ENCODE measurements around the gene CD7.

- TF ChIP-seq REST (IDR thresholded peaks at IDR 0.05; ENCODE audit: low read depth) (no peak), CREB1 (IDR thresholded peaks at IDR 0.05; ENCODE audit: low read depth) (no peak), TCF12 (IDR thresholded peaks at IDR 0.05; ENCODE audit: low read depth) (no peak), YY1 (IDR thresholded peaks at IDR 0.05; ENCODE audit: low read depth) (no peak), EGR1 (IDR thresholded peaks at IDR 0.05) (no peak), MAX (IDR thresholded peaks at IDR 0.05) (no peak), EP300 (IDR thresholded peaks at IDR 0.05; ENCODE audit: borderline replicate concordance) (no peak), RAD21 (IDR thresholded peaks at IDR 0.05; ENCODE audit: low read depth) (no peak), TEAD4 (IDR thresholded peaks at IDR 0.05) (no peak), NFIC (IDR thresholded peaks at IDR 0.05) (no peak), USF1 (IDR thresholded peaks at IDR 0.05) (no peak), ZBTB7A (IDR thresholded peaks at IDR 0.05; ENCODE audit: low read depth) (no peak), CEBPB (IDR thresholded peaks at IDR 0.05) (no peak), FOXM1 (IDR thresholded peaks at IDR 0.05; ENCODE audit: borderline replicate concordance, low read depth) (no peak)
These were observed 4.6 kb upstream of the CD7 start for GRCh38 chr17:82321947-82322466.

All from Ishikawa (cell line).